ENCODE data around the gene UGT1A8. TPM values are rescaled to one million over a fixed set of nuclear protein-coding genes. Genes with fewer than 3 reads are reported as not detected.

The UGT1A8 gene
- total and polyA plus RNA-seq, 9 of the 15 experiments (the other 6 are each of a cell fraction or from before 2014, with no cell fraction given) = 0.04 TPM; not detected in 8

- no peak for TF ChIP-seq DEAF1 (CRISPR knock-in tag; IDR thresholded peaks at IDR 0.05)
- TF ChIP-seq HOXB6 (CRISPR knock-in tag; IDR thresholded peaks at IDR 0.05; ENCODE audit: borderline replicate concordance) = no peak
- TF ChIP-seq ZNF449 (CRISPR knock-in tag; IDR thresholded peaks at IDR 0.05) = no peak
- no peak for TF ChIP-seq HDAC1 (IDR thresholded peaks at IDR 0.05)
- no peak for TF ChIP-seq YY1 (IDR thresholded peaks at IDR 0.05; ENCODE audit: borderline replicate concordance in 1 of 3, control insufficient read depth in 1 of 3, extremely low read depth in 1 of 3, insufficient read depth in 3 of 3, insufficient read length in 1 of 3, insufficient replicate concordance in 2 of 3, low read depth in 1 of 3, low read length in 2 of 3)
- TF ChIP-seq ZNF146 (CRISPR knock-in tag; IDR thresholded peaks at IDR 0.05; ENCODE audit: unreplicated experiment) = no peak
- TF ChIP-seq NCOA2 (IDR thresholded peaks at IDR 0.05; ENCODE audit: partially characterized antibody in 2 of 2) = no peak
- no peak for TF ChIP-seq SMAD2 (IDR thresholded peaks at IDR 0.05; ENCODE audit: low read depth, low read length)
- TF ChIP-seq FOXO4 (CRISPR knock-in tag; IDR thresholded peaks at IDR 0.05) = no peak
- TF ChIP-seq MAX (CRISPR knock-in tag; IDR thresholded peaks at IDR 0.05) = no peak
Measured at GRCh38 chr2:233766416-233766815, 149.0 kb downstream of the UGT1A8 start (continued).
